CD4-positive, alpha-beta T cell (primary cell): ENCODE data around the gene HAPSTR1. TPM values are rescaled to one million over a fixed set of nuclear protein-coding genes. Genes with fewer than 3 reads are reported as not detected.

Experiments
- ATAC-seq: fragments of 200-7000 bp; cut with Tn5 transposase; one replicate; pipeline ENCODE4 v1.10.0; 2022; ENCODE audit warnings: mild to moderate bottlenecking; ENCODE audit not compliant: poor library complexity
- CTCF ChIA-PET: fragments of 350-600 bp; sonication (Branson Sonifier 250); formaldehyde crosslinking; loops from one replicate; lab custom pipeline; 2021; ENCODE audit warnings: antibody characterized with exemption, inconsistent platforms; lab: Charles Lee
- POLR2A ChIA-PET: fragments of 350-600 bp; sonication (Branson Sonifier 250); formaldehyde crosslinking; loops from one replicate; lab custom pipeline; 2021; ENCODE audit warnings: antibody characterized with exemption, inconsistent platforms; lab: Charles Lee
- DNase-seq, 14 experiments: peaks; one replicate each; pipeline ENCODE4 v3.0.0-alpha.2; 2013 to 2020; ENCODE audit warnings: mixed read lengths in 2 of 14
- H3K27ac ChIP-seq, 2 donors: one replicate each; pipeline versions ENCODE4 v1.5.1 to v1.7.0; 2013; ENCODE audit warnings: low read length in 2 of 2, low read depth in 1 of 2, mild to moderate bottlenecking in 1 of 2
- H3K27me3 ChIP-seq, 2 experiments: 1 replicate in 1 of 2; 2 replicates in 1 of 2; pipeline versions ENCODE4 v1.6.1 to v1.7.0; 2013; ENCODE audit warnings: low read length in 2 of 2, control low read depth in 1 of 2, mild to moderate bottlenecking in 1 of 2, moderate library complexity in 1 of 2; ENCODE audit not compliant: insufficient read depth in 2 of 2, control insufficient read depth in 1 of 2
- H3K36me3 ChIP-seq: one replicate; pipeline ENCODE4 v1.6.1; 2013; ENCODE audit warnings: low read length, control low read depth; ENCODE audit not compliant: insufficient read depth
- H3K4me1 ChIP-seq: one replicate; pipeline ENCODE4 v1.6.1; 2013; ENCODE audit warnings: low read length, control low read depth; ENCODE audit not compliant: insufficient read depth
- H3K4me3 ChIP-seq: one replicate; pipeline ENCODE4 v1.5.1; 2013; ENCODE audit warnings: mild to moderate bottlenecking, low read length, moderate library complexity
- H3K9me3 ChIP-seq, 2 experiments: 1 replicate in 1 of 2; 2 replicates in 1 of 2; pipeline versions ENCODE4 v1.6.1 to v1.7.0; 2013; ENCODE audit warnings: low read length in 2 of 2, mild to moderate bottlenecking in 2 of 2, control low read depth in 1 of 2, moderate library complexity in 1 of 2; ENCODE audit not compliant: control insufficient read depth in 1 of 2, insufficient read depth in 1 of 2
- H3K27ac Mint-ChIP-seq: one replicate; pipeline ENCODE4 v1.8.0; 2020; ENCODE audit warnings: mixed read lengths
- H3K27me3 Mint-ChIP-seq: one replicate; pipeline ENCODE4 v1.8.0; 2021; ENCODE audit warnings: mixed read lengths
- H3K36me3 Mint-ChIP-seq: one replicate; pipeline ENCODE4 v1.8.0; 2021; ENCODE audit warnings: low read depth, mixed read lengths
- H3K4me1 Mint-ChIP-seq: one replicate; pipeline ENCODE4 v1.8.0; 2021; ENCODE audit warnings: low read depth, mixed read lengths
- H3K4me3 Mint-ChIP-seq: one replicate; pipeline ENCODE4 v1.8.0; 2020; ENCODE audit warnings: mild to moderate bottlenecking, mixed read lengths
- H3K9me3 Mint-ChIP-seq: one replicate; pipeline ENCODE4 v1.8.0; 2020; ENCODE audit warnings: mixed read lengths
- intact Hi-C, 2 experiments: fragments of 100-400 bp; cut with DNase I in 1 of 2; cut with micrococcal nuclease in 1 of 2; formaldehyde crosslinking; loops; one replicate each; pipeline versions ENCODE4 v1.15.1 to v1.9.0; 2023 to 2025; cut with DNase I, micrococcal nuclease
- total RNA-seq, 174 experiments: library from RNA in 2 of 174; stranded (reverse) in 2 of 174; gene quantifications; one replicate each; pipeline ENCODE4 v1.2.3 and lab custom pipeline; 2021 to 2026
- TF ChIP-seq, protein P1 (sequence below): fragments of 200-600 bp; IDR thresholded peaks from one replicate; pipeline ENCODE4 v1.8.0; 2022; ENCODE audit warnings: antibody characterized with exemption, mild to moderate bottlenecking

Gene HAPSTR1
- total RNA-seq, 2 experiments from 2014 or later, result 152 to 153 TPM

DNA sequence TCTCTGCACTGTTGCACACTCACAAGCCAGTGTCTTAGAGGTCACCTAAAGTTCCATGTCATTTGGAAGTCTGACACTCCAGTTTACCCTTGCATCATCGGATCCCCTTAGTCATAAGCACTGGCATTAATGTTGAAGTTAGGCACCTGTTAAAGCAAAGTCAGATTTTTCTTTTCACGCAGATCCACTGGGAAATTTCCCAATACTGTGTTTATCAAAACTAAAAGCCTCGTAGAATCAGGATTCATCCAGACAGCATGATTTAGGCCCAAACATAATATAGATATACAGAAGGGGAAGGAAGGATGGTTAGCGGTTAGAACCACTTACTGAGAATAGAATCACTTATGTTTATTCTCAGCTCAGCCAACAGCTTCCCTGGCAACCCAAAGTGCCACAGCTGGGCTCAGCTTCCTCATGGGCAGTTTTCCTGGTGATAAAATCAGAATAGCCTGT lies 30.1 kb upstream of the HAPSTR1 start:
- intact Hi-C loops, result no loop called here

DNA sequence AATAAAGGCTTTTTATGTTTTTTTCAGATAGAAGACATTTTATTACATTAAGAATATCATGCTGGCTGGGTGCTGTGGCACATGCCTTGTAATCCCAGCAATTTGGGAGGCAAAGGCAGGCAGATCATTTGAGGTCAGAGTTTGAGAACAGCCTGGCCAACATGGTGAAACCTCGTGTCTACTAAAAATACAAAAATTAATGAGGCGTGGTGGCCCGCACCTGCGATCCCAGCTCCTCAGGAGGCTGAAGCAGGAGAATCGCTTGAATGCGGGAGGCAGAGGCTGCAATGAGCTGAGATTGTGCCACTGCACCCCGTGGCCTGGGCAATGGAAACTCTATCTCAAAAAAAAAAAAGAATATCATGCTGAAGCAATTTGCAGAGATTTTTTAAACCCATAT lies 29.1 kb upstream of the HAPSTR1 start:
- ATAC-seq (no peak), DNase-seq (no peak)
- no peak overlapping the region for H3K4me3 ChIP-seq
- H3K36me3 ChIP-seq, result no peaks in the 10 kb centered on the region
- H3K9me3 ChIP-seq, result no peaks in the 10 kb centered on the region
- TF ChIP-seq, protein P1, sequence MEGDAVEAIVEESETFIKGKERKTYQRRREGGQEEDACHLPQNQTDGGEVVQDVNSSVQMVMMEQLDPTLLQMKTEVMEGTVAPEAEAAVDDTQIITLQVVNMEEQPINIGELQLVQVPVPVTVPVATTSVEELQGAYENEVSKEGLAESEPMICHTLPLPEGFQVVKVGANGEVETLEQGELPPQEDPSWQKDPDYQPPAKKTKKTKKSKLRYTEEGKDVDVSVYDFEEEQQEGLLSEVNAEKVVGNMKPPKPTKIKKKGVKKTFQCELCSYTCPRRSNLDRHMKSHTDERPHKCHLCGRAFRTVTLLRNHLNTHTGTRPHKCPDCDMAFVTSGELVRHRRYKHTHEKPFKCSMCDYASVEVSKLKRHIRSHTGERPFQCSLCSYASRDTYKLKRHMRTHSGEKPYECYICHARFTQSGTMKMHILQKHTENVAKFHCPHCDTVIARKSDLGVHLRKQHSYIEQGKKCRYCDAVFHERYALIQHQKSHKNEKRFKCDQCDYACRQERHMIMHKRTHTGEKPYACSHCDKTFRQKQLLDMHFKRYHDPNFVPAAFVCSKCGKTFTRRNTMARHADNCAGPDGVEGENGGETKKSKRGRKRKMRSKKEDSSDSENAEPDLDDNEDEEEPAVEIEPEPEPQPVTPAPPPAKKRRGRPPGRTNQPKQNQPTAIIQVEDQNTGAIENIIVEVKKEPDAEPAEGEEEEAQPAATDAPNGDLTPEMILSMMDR, result no peak
- Mint-ChIP-seq H3K4me3 (no peak overlapping the region), H3K9me3 (no peaks in the 10 kb centered on the region), H3K27me3 (no peaks in the 10 kb centered on the region), H3K27ac (no peak overlapping the region), H3K36me3 (no peaks in the 10 kb centered on the region), H3K4me1 (no peaks in the 10 kb centered on the region)
- intact Hi-C loops, result no loop called here
- no peaks in the 10 kb centered on the region for H3K27me3 ChIP-seq
- no peaks in the 10 kb centered on the region for H3K4me1 ChIP-seq
- H3K27ac ChIP-seq, result no peak overlapping the region
- POLR2A ChIA-PET, result no interaction called here
- CTCF ChIA-PET, result no interaction called here

More for the DNA sequence above, 30.1 kb upstream of the HAPSTR1 start:
- no peaks in the 10 kb centered on the region for H3K9me3 ChIP-seq
- Mint-ChIP-seq H3K27me3 (no peaks in the 10 kb centered on the region), H3K4me1 (no peaks in the 10 kb centered on the region), H3K27ac (no peak overlapping the region), H3K9me3 (no peaks in the 10 kb centered on the region), H3K36me3 (no peaks in the 10 kb centered on the region), H3K4me3 (no peak overlapping the region)
- H3K36me3 ChIP-seq, result no peaks in the 10 kb centered on the region
- H3K27ac ChIP-seq, result no peak overlapping the region
- POLR2A ChIA-PET, result no interaction called here
- DNase-seq (peak in 3 of 14 experiments; percentile 16 to 38 (median 30)), ATAC-seq (no peak)
- no peaks in the 10 kb centered on the region for H3K27me3 ChIP-seq
- H3K4me1 ChIP-seq, result no peaks in the 10 kb centered on the region
- H3K4me3 ChIP-seq, result no peak overlapping the region
- TF ChIP-seq, protein P1, result no peak
- CTCF ChIA-PET, result no interaction called here

DNA sequence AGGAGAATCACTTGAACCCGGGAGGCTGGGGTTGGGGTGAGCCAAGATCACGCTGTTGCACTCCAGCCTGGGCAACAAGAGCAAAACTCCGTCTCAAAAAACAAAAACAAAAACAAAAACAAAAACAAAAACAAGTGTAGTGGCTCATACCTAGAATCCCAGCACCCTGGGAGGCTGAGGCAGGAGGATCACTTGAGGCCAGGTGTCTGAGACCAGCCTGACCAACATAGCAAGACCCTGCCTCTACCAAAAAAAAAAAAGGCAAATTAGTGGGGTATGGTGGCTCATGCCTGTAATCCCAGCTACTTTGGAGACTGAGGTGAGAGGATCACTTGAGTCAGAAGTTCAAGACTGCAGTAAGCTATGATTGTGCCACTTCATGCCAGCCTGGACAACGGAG lies 26.4 kb upstream of the HAPSTR1 start:
- ChIA-PET CTCF (no interaction called here), POLR2A (no interaction called here)
- Mint-ChIP-seq H3K27ac (no peak overlapping the region), H3K9me3 (peaks cover 3% of the 10 kb centered on the region), H3K4me3 (no peak overlapping the region), H3K36me3 (no peaks in the 10 kb centered on the region), H3K4me1 (no peaks in the 10 kb centered on the region), H3K27me3 (no peaks in the 10 kb centered on the region)
- H3K36me3 ChIP-seq, result no peaks in the 10 kb centered on the region
- DNase-seq (no peak), ATAC-seq (no peak)
- H3K9me3 ChIP-seq, result peaks cover 4% of the 10 kb centered on the region in 2 experiments
- no peak overlapping the region for H3K27ac ChIP-seq
- H3K4me1 ChIP-seq, result no peaks in the 10 kb centered on the region
- intact Hi-C loops, result no loop called here
- H3K27me3 ChIP-seq, result no peaks in the 10 kb centered on the region
- TF ChIP-seq, protein P1, result no peak
- no peak overlapping the region for H3K4me3 ChIP-seq
